ENCODE results near the gene HNRNPUL1. TPM values are rescaled to one million over a fixed set of nuclear protein-coding genes. Genes with fewer than 3 reads are reported as not detected.
A peak's percentile ranks its signal among the peaks of the same experiment; 100 is the strongest.

The HNRNPUL1 gene
- total RNA-seq, 4 donors from 2014 or later, result 130 to 196 (median 152) TPM

DNA sequence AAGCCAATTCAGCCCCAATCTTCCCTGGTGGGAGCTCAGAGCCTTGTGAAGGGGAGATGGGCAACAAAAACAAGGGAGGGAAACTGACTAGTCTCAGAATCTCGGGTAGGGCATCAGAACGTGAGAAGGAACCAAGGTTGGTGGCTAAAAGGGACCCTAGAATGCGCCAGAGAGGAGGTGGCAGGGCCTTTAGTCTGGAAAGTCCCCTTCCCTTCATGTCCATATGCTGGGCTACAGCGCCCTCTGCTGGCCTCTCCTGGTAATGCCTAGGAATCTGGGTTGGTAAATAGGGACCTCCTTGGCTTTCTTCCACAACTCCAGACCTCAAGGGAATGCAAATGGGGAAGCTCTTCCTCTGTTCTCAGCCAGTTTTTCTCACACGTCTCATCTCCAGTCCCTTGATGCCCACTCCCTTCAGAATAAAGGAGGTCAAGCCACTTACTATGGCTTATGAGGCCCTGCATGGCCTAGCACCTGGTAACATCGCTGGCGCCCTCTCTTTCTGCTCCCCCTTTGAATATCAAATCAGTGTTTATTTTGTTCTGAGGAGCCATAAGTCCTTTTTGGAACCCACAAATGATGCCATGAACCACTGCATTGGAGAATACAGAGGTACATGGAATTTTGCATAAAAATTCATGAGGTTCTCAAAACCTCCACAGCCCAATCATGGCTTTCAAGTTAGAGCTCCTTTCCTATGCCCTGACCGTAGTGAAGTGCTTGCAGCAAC lies 44.4 kb downstream of the HNRNPUL1 start:
- no peak for TF ChIP-seq POLR2A (IDR thresholded peaks at IDR 0.05)
- TF ChIP-seq, protein P1, sequence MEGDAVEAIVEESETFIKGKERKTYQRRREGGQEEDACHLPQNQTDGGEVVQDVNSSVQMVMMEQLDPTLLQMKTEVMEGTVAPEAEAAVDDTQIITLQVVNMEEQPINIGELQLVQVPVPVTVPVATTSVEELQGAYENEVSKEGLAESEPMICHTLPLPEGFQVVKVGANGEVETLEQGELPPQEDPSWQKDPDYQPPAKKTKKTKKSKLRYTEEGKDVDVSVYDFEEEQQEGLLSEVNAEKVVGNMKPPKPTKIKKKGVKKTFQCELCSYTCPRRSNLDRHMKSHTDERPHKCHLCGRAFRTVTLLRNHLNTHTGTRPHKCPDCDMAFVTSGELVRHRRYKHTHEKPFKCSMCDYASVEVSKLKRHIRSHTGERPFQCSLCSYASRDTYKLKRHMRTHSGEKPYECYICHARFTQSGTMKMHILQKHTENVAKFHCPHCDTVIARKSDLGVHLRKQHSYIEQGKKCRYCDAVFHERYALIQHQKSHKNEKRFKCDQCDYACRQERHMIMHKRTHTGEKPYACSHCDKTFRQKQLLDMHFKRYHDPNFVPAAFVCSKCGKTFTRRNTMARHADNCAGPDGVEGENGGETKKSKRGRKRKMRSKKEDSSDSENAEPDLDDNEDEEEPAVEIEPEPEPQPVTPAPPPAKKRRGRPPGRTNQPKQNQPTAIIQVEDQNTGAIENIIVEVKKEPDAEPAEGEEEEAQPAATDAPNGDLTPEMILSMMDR (IDR thresholded peaks at IDR 0.05), result peak in 1 of 3 donors; percentile 98
- H3K4me3 ChIP-seq (ENCODE audit: low read depth, poor library complexity, severe bottlenecking), result no peak overlapping the region
- intact Hi-C loops (cut with DNase I; ENCODE audit: low total_unique reads), result loop anchor here (5.0 kb wide), 1 partner anchor 106 kb away; no protein-coding TSS in a partner anchor
- 18 to 19% methylated on average over 8 of the region's 8 CpGs for WGBS, 2 donors
- peak; percentile 95 to 99 for DNase-seq (ENCODE audit: low spot score in 2 of 2)

DNA sequence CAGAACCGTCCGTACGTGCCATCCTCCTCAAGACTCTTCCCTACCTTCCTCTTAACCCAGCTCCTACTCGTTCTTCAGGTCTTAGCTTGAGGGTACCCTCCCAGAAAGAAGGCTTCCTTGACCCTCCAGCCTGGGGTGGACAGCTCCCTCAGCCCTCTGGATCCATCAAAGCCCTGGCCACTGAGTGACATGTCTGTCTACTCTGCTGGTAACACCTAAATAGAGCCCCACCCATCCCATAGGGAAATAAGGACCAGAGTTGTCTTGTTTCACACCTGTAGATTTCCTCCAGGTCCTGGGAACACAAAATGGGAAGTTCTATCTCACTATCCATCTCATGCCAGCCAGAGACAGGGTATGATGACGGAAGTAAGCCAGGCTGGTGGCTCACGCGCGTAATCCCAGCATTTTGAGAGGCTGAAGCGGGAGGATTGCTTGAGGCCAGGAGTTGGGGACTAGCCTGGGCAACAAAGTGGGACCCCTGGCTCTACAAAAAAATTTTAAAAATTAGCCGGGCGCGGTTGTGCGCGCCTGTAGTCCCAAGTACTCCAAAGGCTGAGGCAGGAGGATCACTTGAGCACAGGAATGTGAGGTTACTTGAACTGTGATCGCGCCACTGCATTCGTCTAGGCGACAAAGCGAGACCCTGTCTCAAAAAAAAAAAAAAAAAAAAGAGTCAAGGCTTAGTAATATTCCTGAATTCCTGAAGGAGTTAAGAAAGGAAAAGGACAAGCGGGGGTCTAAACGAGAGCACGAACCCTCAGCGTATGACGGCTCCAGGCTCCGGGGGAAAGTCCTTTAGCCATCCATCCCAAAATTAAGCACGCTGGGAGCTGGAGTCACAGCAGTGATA lies 45.2 kb downstream of the HNRNPUL1 start:
- TF ChIP-seq POLR2A (IDR thresholded peaks at IDR 0.05), result no peak
- TF ChIP-seq, protein P1 (IDR thresholded peaks at IDR 0.05), result no peak
- peak overlapping the region; percentile 50 for H3K4me3 ChIP-seq (ENCODE audit: low read depth, poor library complexity, severe bottlenecking)
- DNase-seq (ENCODE audit: low spot score in 2 of 2), result peak in 1 of 2 donors; percentile 41
- intact Hi-C loops (cut with DNase I; ENCODE audit: low total_unique reads), result loop anchor here (2.0 to 5.0 kb wide), 2 partner anchors 107 to 647 kb away; no protein-coding TSS in a partner anchor
- WGBS, 2 donors, result 3 to 7% methylated on average over 26 of the region's 26 CpGs

DNA sequence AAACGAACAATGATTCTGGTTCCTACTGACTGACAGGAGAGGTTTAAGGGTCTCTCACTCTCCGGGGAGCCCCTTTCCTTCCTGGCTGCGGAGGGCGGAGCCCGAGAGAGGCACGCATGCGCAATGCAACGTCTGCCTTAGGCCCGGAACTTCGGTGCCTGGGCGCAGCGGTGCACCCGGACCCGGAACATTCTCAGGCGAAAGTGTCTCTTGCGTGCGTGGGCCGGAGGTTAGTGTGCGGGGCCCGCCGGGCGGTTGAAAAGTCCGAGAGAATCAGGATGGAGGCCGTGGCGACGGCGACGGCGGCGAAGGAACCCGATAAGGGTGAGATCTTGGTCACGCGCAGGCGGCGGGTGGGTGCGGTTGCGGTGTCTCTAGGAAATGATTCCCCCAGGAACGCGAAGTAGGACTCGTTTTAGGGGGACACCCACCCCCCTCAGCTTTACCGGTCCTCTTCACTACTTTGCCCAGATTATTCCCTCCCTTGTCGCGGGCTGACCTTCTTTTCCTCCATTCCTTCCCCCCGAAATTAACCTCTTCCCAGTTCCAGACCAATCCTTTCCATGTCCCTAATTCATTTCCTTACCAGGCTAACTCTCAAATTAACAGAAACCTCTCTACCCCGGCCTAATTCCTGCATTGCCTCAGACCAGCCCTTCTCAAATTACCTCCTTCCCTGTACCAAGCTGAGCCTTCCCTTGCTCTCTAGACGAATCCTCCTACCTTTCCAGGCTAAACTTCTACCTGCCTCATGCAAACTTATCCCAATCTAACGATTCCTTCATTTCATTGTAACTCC lies 46.1 kb downstream of the HNRNPUL1 start, which contains the start of gene CCDC97:
Gene CCDC97, plus strand, starts transcription at position 140 of the 799 bp plus-strand sequence. Its CDS starts 139 bp downstream, at position 279.
- TF ChIP-seq, protein P1 (IDR thresholded peaks at IDR 0.05), result peak in 1 of 3 donors; percentile 4
- TF ChIP-seq POLR2A (IDR thresholded peaks at IDR 0.05), result peak in 1 of 2 donors; percentile 44
- H3K4me3 ChIP-seq (ENCODE audit: low read depth, poor library complexity, severe bottlenecking), result peak within 1 kb of the TSS; percentile 50
- intact Hi-C loops (cut with DNase I; ENCODE audit: low total_unique reads), result loop anchor here (2.0 kb wide), 1 partner anchor 647 kb away; no protein-coding TSS in a partner anchor
- 0 to 1% methylated on average over 47 of the region's 47 CpGs for WGBS, 2 donors
- peak; percentile 78 to 97 for DNase-seq (ENCODE audit: low spot score in 2 of 2)

DNA sequence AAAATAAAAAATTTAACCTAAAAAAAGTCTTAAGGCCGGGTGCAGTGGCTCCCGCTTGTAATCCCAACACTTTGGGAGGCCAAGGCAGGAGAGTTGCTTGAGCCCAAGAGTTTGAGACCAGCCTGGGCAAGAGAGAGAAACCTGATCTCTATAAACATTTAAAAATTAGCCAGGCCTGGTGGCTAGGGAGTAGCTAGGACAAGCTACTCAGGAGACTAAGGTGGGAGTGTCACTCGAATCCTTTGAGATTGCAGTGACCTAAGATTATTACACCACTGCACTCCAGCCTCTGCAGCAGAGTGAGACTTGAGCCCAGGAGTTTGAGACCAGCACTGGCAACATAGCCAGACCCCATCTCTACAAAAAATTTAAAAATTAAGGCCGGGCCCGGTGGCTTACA lies 46.9 kb downstream of the HNRNPUL1 start:
- intact Hi-C loops (cut with DNase I; ENCODE audit: low total_unique reads), result loop anchor here (2.0 kb wide), 1 partner anchor 648 kb away; no protein-coding TSS in a partner anchor
- WGBS, 2 donors, result 49 to 57% methylated on average over 5 of the region's 5 CpGs
- DNase-seq (ENCODE audit: low spot score in 2 of 2), result no peak
- TF ChIP-seq, protein P1 (IDR thresholded peaks at IDR 0.05), result no peak
- no peak for TF ChIP-seq POLR2A (IDR thresholded peaks at IDR 0.05)
- H3K4me3 ChIP-seq (ENCODE audit: low read depth, poor library complexity, severe bottlenecking), result no peak overlapping the region

DNA sequence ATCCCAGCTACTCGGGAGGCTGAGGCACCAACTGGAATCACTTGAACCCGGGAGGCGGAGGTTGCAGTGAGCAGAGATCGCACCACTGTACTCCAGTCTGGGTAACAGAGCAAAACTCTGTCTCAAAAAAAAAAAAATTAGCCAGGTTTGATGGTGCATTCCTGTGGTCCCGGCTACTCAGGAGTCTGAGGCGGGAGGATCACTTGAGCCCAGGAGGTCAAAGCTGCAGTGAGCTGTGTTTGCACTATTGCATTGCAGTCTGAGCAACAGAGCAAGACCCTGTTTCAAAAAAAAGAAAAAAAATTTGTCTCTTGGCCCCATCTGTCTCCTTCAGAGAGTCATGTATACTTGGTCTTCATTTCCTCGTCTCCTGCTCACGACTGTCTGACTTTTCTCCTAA lies 47.4 kb downstream of the HNRNPUL1 start:
- 86 to 88% methylated on average over 8 of the region's 8 CpGs for WGBS, 2 donors
- no peak overlapping the region for H3K4me3 ChIP-seq (ENCODE audit: low read depth, poor library complexity, severe bottlenecking)
- intact Hi-C loops (cut with DNase I; ENCODE audit: low total_unique reads), result loop anchor here (2.0 kb wide), 1 partner anchor 649 kb away; no protein-coding TSS in a partner anchor
- TF ChIP-seq, protein P1 (IDR thresholded peaks at IDR 0.05), result no peak
- no peak for TF ChIP-seq POLR2A (IDR thresholded peaks at IDR 0.05)
- DNase-seq (ENCODE audit: low spot score in 2 of 2), result no peak
